ENCODE measurements around the gene MGAT5B. TPM values are rescaled to one million over a fixed set of nuclear protein-coding genes. Genes with fewer than 3 reads are reported as not detected.

Gene MGAT5B
- total RNA-seq, 2 donors from 2014 or later, result 0.05 to 0.27 TPM

- no peak overlapping the region for H3K4me3 ChIP-seq
- no peak for DNase-seq
- no peak for TF ChIP-seq CTCF (IDR thresholded peaks at IDR 0.05)
- no peak overlapping the region for H3K9ac ChIP-seq (ENCODE audit: low read depth in 2 of 2, low read length in 2 of 2)
- intact Hi-C loops (cut with DNase I), result no loop called here
- no peaks in the 10 kb centered on the region for H3K27me3 ChIP-seq
- H3K36me3 ChIP-seq, result no peaks in the 10 kb centered on the region
- H3K9me3 ChIP-seq, result no peaks in the 10 kb centered on the region
- no peak overlapping the region for H3K27ac ChIP-seq
- H3K4me1 ChIP-seq, result no peaks in the 10 kb centered on the region
Observed at GRCh38 chr17:76904116-76904515, 35.9 kb downstream of the MGAT5B start.

DNA sequence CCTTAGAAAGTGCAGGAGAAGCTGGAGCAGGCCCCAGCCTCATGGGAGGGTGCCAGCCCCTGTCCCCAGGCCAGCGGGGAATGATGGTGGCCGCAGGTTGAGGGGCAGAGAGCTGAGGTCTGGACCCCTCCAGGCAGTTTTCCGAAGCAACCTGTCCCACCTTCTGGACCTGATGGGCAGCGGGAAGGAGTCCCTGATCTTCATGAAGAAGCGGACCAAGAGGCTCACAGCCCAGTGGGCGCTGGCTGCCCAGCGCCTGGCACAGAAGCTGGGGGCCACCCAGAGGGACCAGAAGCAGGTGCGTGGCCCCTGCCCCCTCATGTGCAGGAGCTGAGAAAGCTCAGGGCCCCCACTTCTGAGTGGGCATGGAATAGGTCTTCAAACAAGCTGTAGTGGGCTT lies 36.8 kb downstream of the MGAT5B start:
- no peak for TF ChIP-seq CTCF (IDR thresholded peaks at IDR 0.05)
- no peaks in the 10 kb centered on the region for H3K27me3 ChIP-seq
- DNase-seq, result no peak
- intact Hi-C loops (cut with DNase I), result no loop called here
- no peak overlapping the region for H3K27ac ChIP-seq
- no peaks in the 10 kb centered on the region for H3K4me1 ChIP-seq
- H3K9me3 ChIP-seq, result no peaks in the 10 kb centered on the region
- no peak overlapping the region for H3K4me3 ChIP-seq
- H3K36me3 ChIP-seq, result no peaks in the 10 kb centered on the region
- no peak overlapping the region for H3K9ac ChIP-seq (ENCODE audit: low read depth in 2 of 2, low read length in 2 of 2)

DNA sequence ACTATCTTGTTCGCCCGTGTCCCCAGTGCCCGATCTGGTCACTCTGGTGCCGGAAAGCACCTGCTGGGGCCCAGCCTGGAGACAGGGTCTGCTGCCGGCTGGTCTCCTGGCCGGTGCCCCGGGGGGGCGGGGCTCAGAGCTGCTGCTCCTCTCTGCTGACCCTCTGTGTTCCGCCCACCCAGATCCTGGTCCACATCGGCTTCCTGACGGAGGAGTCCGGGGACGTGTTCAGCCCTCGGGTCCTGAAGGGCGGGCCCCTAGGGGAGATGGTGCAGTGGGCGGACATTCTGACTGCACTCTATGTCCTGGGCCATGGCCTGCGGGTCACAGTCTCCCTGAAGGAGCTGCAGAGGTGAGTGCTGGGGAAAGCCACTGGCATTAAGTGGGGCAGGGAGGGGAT lies 37.6 kb downstream of the MGAT5B start:
- Histone ChIP-seq H3K36me3 (no peaks in the 10 kb centered on the region), H3K27me3 (no peaks in the 10 kb centered on the region), H3K9me3 (no peaks in the 10 kb centered on the region), H3K4me1 (no peaks in the 10 kb centered on the region), H3K4me3 (no peak overlapping the region), H3K9ac (ENCODE audit: low read depth in 2 of 2, low read length in 2 of 2) (no peak overlapping the region), H3K27ac (no peak overlapping the region)
- no peak for DNase-seq
- intact Hi-C loops (cut with DNase I), result no loop called here
- TF ChIP-seq CTCF (IDR thresholded peaks at IDR 0.05), result no peak

GRCh38 chr17:76906463-76906862 lies 38.3 kb downstream of the MGAT5B start:
- Histone ChIP-seq H3K4me1 (no peaks in the 10 kb centered on the region), H3K27me3 (no peaks in the 10 kb centered on the region), H3K4me3 (no peak overlapping the region), H3K27ac (no peak overlapping the region), H3K9me3 (no peaks in the 10 kb centered on the region), H3K36me3 (no peaks in the 10 kb centered on the region), H3K9ac (ENCODE audit: low read depth in 2 of 2, low read length in 2 of 2) (no peak overlapping the region)
- no peak for DNase-seq
- intact Hi-C loops (cut with DNase I), result no loop called here
- no peak for TF ChIP-seq CTCF (IDR thresholded peaks at IDR 0.05)

GRCh38 chr17:76907352-76907751 lies 39.1 kb downstream of the MGAT5B start:
- Histone ChIP-seq H3K4me1 (no peaks in the 10 kb centered on the region), H3K27ac (no peak overlapping the region), H3K36me3 (no peaks in the 10 kb centered on the region), H3K9me3 (no peaks in the 10 kb centered on the region), H3K4me3 (no peak overlapping the region), H3K9ac (ENCODE audit: low read depth in 2 of 2, low read length in 2 of 2) (no peak overlapping the region), H3K27me3 (no peaks in the 10 kb centered on the region)
- no peak for TF ChIP-seq CTCF (IDR thresholded peaks at IDR 0.05)
- no peak for DNase-seq
- intact Hi-C loops (cut with DNase I), result no loop called here

All from colonic mucosa (tissue), 4 donors.